Ectodermal cell (in vitro differentiated cells): Measurements from ENCODE around the gene IL1RAPL2.

Experiments
- H3K27ac ChIP-seq: 2 replicates; pipeline ENCODE4 v1.7.0; 2013; ENCODE audit warnings: mild to moderate bottlenecking, low read depth, low read length; ENCODE audit not compliant: insufficient read depth, poor library complexity, severe bottlenecking
- H3K27me3 ChIP-seq: 2 replicates; pipeline ENCODE4 v1.7.0; 2013; ENCODE audit warnings: mild to moderate bottlenecking, low read length; ENCODE audit not compliant: insufficient read depth, control insufficient read depth, poor library complexity, severe bottlenecking
- H3K36me3 ChIP-seq: one replicate; pipeline ENCODE4 v1.7.0; 2013; ENCODE audit warnings: low read length; ENCODE audit not compliant: control insufficient read depth, insufficient read depth
- H3K4me1 ChIP-seq: one replicate; pipeline ENCODE4 v1.7.0; 2013; ENCODE audit warnings: low read length; ENCODE audit not compliant: control insufficient read depth, insufficient read depth
- H3K4me3 ChIP-seq: 2 replicates; pipeline ENCODE4 v1.7.0; 2013; ENCODE audit warnings: low read depth, low read length, control low read depth; ENCODE audit not compliant: insufficient read depth
- H3K9me3 ChIP-seq: 2 replicates; pipeline ENCODE4 v1.7.0; 2013; ENCODE audit warnings: mild to moderate bottlenecking, low read length, moderate library complexity; ENCODE audit not compliant: control insufficient read depth
- WGBS, 2 experiments: methylation state at CpG; one replicate each; pipeline ENCODE4 v1.1.7; 2013; ENCODE audit warnings: missing lambda C conversion rate in 2 of 2; 5-methylcytosine and 5-hydroxymethylcytosine counted together

The IL1RAPL2 gene

DNA sequence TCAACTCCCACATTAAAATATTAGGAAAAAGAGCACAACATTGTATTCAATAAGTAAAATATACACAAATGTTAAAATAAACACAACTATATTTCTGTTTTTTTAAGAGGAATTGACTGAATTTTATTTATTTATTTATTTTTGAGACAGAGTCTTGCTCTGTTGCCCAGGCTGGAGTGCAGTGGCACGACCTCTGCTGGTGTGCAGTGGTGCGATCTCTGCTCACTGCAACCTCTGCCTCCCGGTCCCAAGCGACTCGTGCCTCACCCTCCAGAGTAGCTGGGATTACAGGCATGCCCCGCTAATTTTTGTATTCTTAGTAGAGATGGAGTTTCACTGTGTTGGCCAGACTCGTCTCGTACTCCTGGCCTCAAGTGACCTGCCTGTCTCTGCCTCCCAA, 623.1 kb downstream of the IL1RAPL2 start:
- H3K36me3 ChIP-seq, result no peaks in the 10 kb centered on the region
- H3K4me3 ChIP-seq, result no peak overlapping the region
- no peaks in the 10 kb centered on the region for H3K27me3 ChIP-seq
- no peak overlapping the region for H3K27ac ChIP-seq
- H3K4me1 ChIP-seq, result no peaks in the 10 kb centered on the region
- 91 to 94% methylated on average over 8 of the region's 8 CpGs for WGBS, 2 experiments
- no peaks in the 10 kb centered on the region for H3K9me3 ChIP-seq

GRCh38 chrX:105190252-105190853, 624.4 kb downstream of the IL1RAPL2 start:
- Histone ChIP-seq H3K9me3 (no peaks in the 10 kb centered on the region), H3K27me3 (no peaks in the 10 kb centered on the region), H3K27ac (no peak overlapping the region), H3K4me3 (no peak overlapping the region), H3K4me1 (no peaks in the 10 kb centered on the region), H3K36me3 (no peaks in the 10 kb centered on the region)
- 7 to 17% methylated on average over 1 to 2 of the region's 2 CpGs for WGBS, 2 experiments

DNA sequence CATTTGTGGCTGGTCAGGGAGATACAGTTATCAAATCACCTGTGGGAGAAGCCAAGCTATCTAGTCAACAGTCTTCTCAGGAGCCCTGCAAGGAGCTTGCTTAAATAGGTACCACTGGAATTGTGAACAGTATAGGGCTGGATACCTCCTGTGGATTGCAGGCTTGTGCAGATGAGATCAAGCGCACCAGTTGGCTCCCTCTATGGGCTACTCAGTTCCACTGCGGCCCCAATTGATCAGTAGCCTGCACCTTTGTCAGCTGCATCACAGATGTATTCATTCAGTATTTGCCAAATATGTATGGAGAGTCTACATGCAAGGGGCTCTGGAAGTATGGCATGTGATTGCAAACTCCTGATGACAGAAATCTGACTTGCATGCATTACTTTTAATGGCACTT, 625.9 kb downstream of the IL1RAPL2 start:
- Histone ChIP-seq H3K4me1 (no peaks in the 10 kb centered on the region), H3K4me3 (no peak overlapping the region), H3K27me3 (no peaks in the 10 kb centered on the region), H3K27ac (no peak overlapping the region), H3K36me3 (no peaks in the 10 kb centered on the region), H3K9me3 (no peaks in the 10 kb centered on the region)
- 24 to 36% methylated on average over 2 of the region's 2 CpGs for WGBS, 2 experiments

DNA sequence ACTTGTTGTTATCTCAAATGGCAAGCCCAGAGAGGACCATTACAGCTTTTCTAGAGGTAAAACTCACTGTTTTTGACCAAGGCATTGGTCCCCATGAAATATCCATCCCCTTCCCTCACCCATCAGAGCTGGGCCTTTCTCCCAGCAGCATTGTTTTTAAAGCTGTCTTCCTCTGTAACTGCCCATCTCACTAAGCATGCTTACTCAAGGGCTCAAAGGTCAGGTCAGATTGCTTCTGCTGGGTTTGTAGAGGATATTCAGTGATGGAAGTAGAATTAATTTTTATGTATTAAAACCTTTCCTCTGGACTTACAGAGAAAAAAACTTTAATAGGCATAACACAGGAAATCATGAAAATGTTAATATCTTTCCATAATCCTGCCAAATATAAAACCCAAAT, 643.4 kb downstream of the IL1RAPL2 start:
- no peaks in the 10 kb centered on the region for H3K9me3 ChIP-seq
- H3K36me3 ChIP-seq, result no peaks in the 10 kb centered on the region
- H3K4me1 ChIP-seq, result no peaks in the 10 kb centered on the region
- no peak overlapping the region for H3K27ac ChIP-seq
- no peaks in the 10 kb centered on the region for H3K27me3 ChIP-seq
- no peak overlapping the region for H3K4me3 ChIP-seq

GRCh38 chrX:105210258-105210657, 644.3 kb downstream of the IL1RAPL2 start:
- Histone ChIP-seq H3K4me1 (no peaks in the 10 kb centered on the region), H3K27me3 (no peaks in the 10 kb centered on the region)
- 82% methylated on average over 2 of the region's 2 CpGs; no CpG with 5 or more reads in 1 of the 2 experiments for WGBS, 2 experiments

DNA sequence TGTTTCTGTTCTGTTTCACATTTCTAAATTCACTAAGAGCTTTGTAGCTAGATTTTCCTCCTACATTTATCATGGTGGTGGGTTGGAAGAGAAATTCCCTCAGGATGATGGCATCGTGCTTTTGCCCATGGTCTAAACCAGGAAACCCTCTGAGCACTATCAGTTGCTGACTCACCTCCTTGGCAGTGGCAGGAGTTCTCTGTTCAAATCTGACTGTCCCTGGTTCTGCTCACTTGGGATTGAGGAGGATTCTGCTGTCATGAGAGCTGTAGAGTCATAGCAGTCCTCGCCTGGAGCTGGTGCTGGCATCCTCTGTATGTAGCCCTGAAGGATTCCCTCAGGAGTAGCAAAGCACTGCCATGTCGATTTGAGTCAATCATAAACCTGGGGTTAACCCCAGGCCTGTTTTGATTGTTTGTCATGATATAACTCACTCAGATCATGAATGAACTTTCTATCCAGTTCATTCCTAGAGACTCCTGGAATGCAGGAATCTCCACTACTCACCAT, 645.1 kb downstream of the IL1RAPL2 start:
- H3K4me1 ChIP-seq, result no peaks in the 10 kb centered on the region
- 92 to 100% methylated on average over 3 of the region's 3 CpGs for WGBS, 2 experiments
- no peaks in the 10 kb centered on the region for H3K9me3 ChIP-seq
- H3K4me3 ChIP-seq, result no peak overlapping the region
- no peaks in the 10 kb centered on the region for H3K27me3 ChIP-seq
- H3K27ac ChIP-seq, result no peak overlapping the region
- H3K36me3 ChIP-seq, result no peaks in the 10 kb centered on the region

More at GRCh38 chrX:105210258-105210657, 644.3 kb downstream of the IL1RAPL2 start:
- Histone ChIP-seq H3K27ac (no peak overlapping the region), H3K4me3 (no peak overlapping the region), H3K9me3 (no peaks in the 10 kb centered on the region), H3K36me3 (no peaks in the 10 kb centered on the region)

DNA sequence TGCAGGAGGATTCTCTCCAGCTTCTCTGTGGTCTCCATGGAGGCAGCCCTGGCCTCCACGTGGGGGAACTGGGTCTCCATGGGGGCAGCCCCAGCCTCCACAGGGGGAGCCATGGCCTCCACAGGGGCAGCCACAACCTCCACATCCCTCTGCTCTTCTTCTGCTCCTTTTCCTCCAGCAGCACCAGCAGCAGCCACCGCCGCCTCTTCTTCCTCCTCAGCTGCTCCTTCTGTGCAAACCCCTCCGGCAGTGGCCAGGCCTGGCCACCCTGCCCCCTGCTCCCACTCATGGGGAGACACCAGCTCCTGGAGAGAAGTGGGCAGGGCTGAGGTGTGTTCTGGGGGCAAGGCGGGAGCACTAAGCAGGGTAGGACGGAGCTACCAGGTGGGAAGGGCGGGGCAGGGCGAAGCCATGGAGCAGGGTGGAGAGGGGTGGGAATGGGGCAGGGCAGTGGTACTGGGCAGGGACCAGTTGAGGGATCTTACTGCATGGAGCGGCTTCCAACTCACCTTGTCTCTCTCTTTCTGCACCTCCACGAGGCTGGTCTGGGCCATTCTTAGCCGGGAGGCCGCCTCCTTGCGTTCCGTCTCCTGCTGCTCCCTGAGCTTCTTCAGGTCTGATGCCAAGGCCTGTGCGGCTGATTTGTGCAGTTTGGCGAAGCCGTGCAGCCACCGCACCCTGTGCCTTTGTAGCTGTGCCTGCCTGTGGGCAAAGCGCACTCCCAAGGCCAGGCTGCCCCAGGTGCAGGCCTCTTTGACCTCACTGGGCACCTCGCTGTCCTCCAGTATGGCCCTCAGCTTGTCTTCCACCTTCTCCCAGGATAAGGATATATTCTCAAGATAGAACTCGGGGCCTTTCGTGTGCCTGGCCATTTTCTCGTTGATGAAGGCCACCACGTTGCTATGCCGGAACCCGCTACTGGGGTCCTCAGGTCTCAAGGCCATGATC, 653.7 kb downstream of the IL1RAPL2 start:
- Histone ChIP-seq H3K9me3 (no peaks in the 10 kb centered on the region), H3K4me1 (no peaks in the 10 kb centered on the region), H3K36me3 (no peaks in the 10 kb centered on the region), H3K27ac (no peak overlapping the region), H3K27me3 (no peaks in the 10 kb centered on the region), H3K4me3 (no peak overlapping the region)
- WGBS, 2 experiments, result 95% methylated on average over 25 to 26 of the region's 26 CpGs

- Histone ChIP-seq H3K36me3 (no peaks in the 10 kb centered on the region), H3K27me3 (no peaks in the 10 kb centered on the region), H3K4me3 (no peak within 1 kb of the TSS), H3K9me3 (no peaks in the 10 kb centered on the region), H3K27ac (no peak within 1 kb of the TSS), H3K4me1 (no peaks in the 10 kb centered on the region)
- WGBS, 2 experiments, result 94 to 100% methylated on average over 3 to 6 of the region's 7 CpGs
These were observed 654.6 kb downstream of the IL1RAPL2 start, which contains the start of gene TEX13A for GRCh38 chrX:105220636-105221035. Gene TEX13A (minus strand): TSS chrX:105220694. CDS start chrX:105220397, 297 bp downstream.

GRCh38 chrX:105221374-105221773, 655.4 kb downstream of the IL1RAPL2 start:
- no peak overlapping the region for H3K27ac ChIP-seq
- 93 to 100% methylated on average over 3 of the region's 3 CpGs for WGBS, 2 experiments
- H3K4me1 ChIP-seq, result no peaks in the 10 kb centered on the region
- H3K27me3 ChIP-seq, result no peaks in the 10 kb centered on the region
- H3K36me3 ChIP-seq, result no peaks in the 10 kb centered on the region
- H3K9me3 ChIP-seq, result no peaks in the 10 kb centered on the region
- H3K4me3 ChIP-seq, result no peak overlapping the region

- Histone ChIP-seq H3K27me3 (no peaks in the 10 kb centered on the region), H3K9me3 (no peaks in the 10 kb centered on the region), H3K4me1 (no peaks in the 10 kb centered on the region), H3K27ac (no peak overlapping the region), H3K4me3 (no peak overlapping the region), H3K36me3 (no peaks in the 10 kb centered on the region)
- WGBS, 2 experiments, result 88 to 94% methylated on average over 5 of the region's 5 CpGs
These were observed 660.5 kb downstream of the IL1RAPL2 start for GRCh38 chrX:105226499-105226898.
